Activated CD8-positive, alpha-beta memory T cell treated with anti-CD3 and anti-CD28 coated beads, Interleukin-2, amount 10 ng/mL, durations not matched to agents 7 days and 5 days (primary cell): ENCODE results near the gene UBE2V1. TPM values are rescaled to one million over a fixed set of nuclear protein-coding genes. Genes with fewer than 3 reads are reported as not detected.
A peak's percentile ranks its signal among the peaks of the same experiment; 100 is the strongest.

ENCODE experiments used
- ATAC-seq: fragments of 150-1000 bp; cut with Tn5 transposase; one replicate; pipeline ENCODE4 v1.10.0; 2021; ENCODE audit warnings: moderate library complexity
- CTCF ChIA-PET: fragments of 350-600 bp; sonication (Branson Sonifier 250); formaldehyde crosslinking; loops from one replicate; lab custom pipeline; 2021; ENCODE audit warnings: antibody characterized with exemption; lab: Charles Lee
- DNase-seq: peaks from one replicate; pipeline ENCODE4 v3.0.0-alpha.2; 2020
- H3K27ac Mint-ChIP-seq: one replicate; pipeline ENCODE4 v1.8.0; 2021; ENCODE audit warnings: mild to moderate bottlenecking, mixed read lengths
- H3K27me3 Mint-ChIP-seq: one replicate; pipeline ENCODE4 v1.8.0; 2021; ENCODE audit warnings: mixed read lengths
- H3K36me3 Mint-ChIP-seq: one replicate; pipeline ENCODE4 v1.8.0; 2021; ENCODE audit warnings: mild to moderate bottlenecking, mixed read lengths
- H3K4me1 Mint-ChIP-seq: one replicate; pipeline ENCODE4 v1.8.0; 2021; ENCODE audit warnings: mixed read lengths
- H3K4me3 Mint-ChIP-seq: one replicate; pipeline ENCODE4 v1.8.0; 2021; ENCODE audit warnings: mild to moderate bottlenecking, moderate library complexity, mixed read lengths
- H3K9me3 Mint-ChIP-seq: one replicate; pipeline ENCODE4 v1.8.0; 2022; ENCODE audit warnings: low read depth, mixed read lengths
- total RNA-seq, 2 experiments: library from RNA; stranded (reverse); gene quantifications; one replicate each; pipeline ENCODE4 v1.2.3, GENCODE V29; 2021

UBE2V1 gene
- total RNA-seq, 2 experiments from 2014 or later: 140 to 158 TPM

DNA sequence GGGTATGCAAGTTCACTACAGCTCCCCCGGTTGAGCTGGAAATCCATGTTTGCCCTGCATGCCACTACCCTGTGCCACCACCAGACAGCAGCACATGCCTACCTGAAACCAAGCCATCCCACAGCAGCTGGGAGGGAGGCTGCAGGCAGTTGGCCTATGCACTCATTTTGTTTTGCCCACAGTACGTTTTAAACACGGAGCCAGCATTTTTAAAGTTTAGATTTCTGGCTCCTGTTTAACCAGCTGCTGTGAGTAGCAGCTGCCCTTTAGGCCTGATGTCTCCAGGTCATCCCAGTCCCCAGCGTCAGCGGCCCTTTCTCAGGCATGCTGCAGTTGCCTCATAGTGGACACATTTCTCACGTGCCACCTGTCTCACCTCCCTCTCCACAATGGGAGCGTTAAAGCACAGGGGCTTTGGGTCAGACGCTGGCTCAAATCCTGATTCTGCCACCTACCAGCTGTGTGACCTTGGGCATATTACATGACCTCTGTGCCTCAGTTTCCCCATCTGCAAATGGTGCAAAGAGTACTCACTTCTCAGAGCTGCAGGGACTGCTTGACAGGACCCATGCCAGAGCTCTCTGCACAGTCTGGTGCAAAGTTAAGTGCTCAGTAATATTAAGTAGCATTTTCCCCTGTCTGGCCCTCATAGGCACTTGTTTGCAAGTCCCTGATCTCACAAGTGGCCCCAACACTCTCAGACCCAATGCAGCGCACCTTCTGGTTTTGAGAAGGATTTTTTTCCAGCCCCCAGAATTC lies 8.2 kb upstream of the UBE2V1 start:
- H3K36me3 Mint-ChIP-seq: peaks cover 17% of the 10 kb centered on the region
- no peak overlapping the region for H3K27ac Mint-ChIP-seq
- ATAC-seq (peak; percentile 72), DNase-seq (peak; percentile 71)
- CTCF ChIA-PET: interaction anchor here (0.6 to 9.7 kb wide), 20 partner anchors 10 to 407 kb away, joined by 3 to 135 read pairs (median 4); partner anchors contain the start of gene PEDS1
- H3K4me1 Mint-ChIP-seq: peaks cover 8% of the 10 kb centered on the region
- H3K9me3 Mint-ChIP-seq: no peaks in the 10 kb centered on the region
- no peak overlapping the region for H3K4me3 Mint-ChIP-seq
- H3K27me3 Mint-ChIP-seq: no peaks in the 10 kb centered on the region

DNA sequence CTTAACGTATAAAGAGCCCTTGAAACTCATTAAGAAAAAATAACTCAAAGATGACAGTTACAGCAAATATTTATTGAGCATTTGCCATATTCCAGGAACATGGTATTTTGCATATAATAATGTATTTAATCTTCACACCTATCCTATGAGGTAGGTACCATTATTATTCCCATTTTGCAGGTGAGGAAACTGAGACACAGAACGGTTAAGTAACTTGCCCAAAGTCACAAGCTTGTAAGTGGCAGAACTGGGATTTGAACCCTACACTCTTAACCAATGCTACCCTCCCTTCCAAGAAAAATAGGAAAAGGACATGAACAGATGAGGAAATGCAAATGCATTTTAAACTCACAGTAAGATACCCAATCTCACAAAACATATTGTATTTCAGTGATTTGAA lies 5.3 kb upstream of the UBE2V1 start:
- ATAC-seq (no peak), DNase-seq (no peak)
- Mint-ChIP-seq H3K4me3 (no peak overlapping the region), H3K27ac (no peak overlapping the region), H3K27me3 (no peaks in the 10 kb centered on the region), H3K4me1 (peaks cover 30% of the 10 kb centered on the region), H3K36me3 (peaks cover 2% of the 10 kb centered on the region), H3K9me3 (no peaks in the 10 kb centered on the region)
- CTCF ChIA-PET: interaction anchor here (0.6 to 9.7 kb wide), 3 partner anchors 47 to 369 kb away, joined by 3 to 135 read pairs (median 4); no protein-coding TSS in a partner anchor

DNA sequence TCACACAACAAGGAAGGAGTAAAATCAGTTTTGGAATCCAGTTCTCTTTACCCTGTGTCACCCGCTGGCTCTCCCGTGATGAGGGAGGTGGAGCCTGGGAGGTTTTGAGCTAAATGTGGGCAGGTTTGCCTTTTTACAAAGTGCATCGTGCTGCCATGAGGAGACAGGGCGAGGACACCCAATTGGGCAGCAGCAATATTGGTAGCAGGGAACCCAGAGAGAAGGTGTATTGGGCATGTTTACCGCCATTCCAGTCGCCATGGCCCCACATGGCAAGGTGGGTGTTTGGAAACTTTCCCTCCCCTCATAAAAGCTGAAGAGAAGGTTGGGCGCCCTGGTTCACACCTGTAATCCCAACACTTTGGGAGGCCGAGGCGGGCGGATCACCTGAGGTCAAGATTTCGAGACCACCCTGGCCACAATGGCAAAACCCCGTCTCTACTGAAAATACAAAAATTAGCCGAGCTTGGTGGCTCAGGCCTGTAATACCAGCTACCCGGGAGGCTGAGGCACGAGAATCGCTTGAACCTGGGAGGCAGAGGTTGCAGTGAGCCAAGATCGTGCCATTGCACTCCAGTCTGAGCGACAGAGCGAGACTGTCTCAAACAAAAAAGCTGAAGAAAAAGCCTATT lies 3.5 kb upstream of the UBE2V1 start:
- H3K4me1 Mint-ChIP-seq: peaks cover 39% of the 10 kb centered on the region
- CTCF ChIA-PET: interaction anchor here (0.7 to 6.2 kb wide), 13 partner anchors 16 to 413 kb away, joined by 3 to 22 read pairs (median 4); partner anchors contain the start of gene PEDS1
- no peaks in the 10 kb centered on the region for H3K27me3 Mint-ChIP-seq
- peak overlapping the region; percentile 82 for H3K4me3 Mint-ChIP-seq
- H3K9me3 Mint-ChIP-seq: no peaks in the 10 kb centered on the region
- peaks cover 4% of the 10 kb centered on the region for H3K36me3 Mint-ChIP-seq
- DNase-seq (no peak), ATAC-seq (no peak)
- peak overlapping the region; percentile 86 for H3K27ac Mint-ChIP-seq

GRCh38 chr20:50115591-50116367 lies 2.8 kb upstream of the UBE2V1 start:
- Mint-ChIP-seq H3K9me3 (no peaks in the 10 kb centered on the region), H3K27me3 (no peaks in the 10 kb centered on the region), H3K36me3 (peaks cover 4% of the 10 kb centered on the region), H3K4me3 (peak overlapping the region; percentile 82), H3K4me1 (peaks cover 44% of the 10 kb centered on the region), H3K27ac (peak overlapping the region; percentile 86)
- CTCF ChIA-PET: interaction anchor here (0.7 to 6.2 kb wide), 13 partner anchors 12 to 412 kb away, joined by 3 to 22 read pairs (median 4); partner anchors contain the start of gene PEDS1
- DNase-seq (peak; percentile 95), ATAC-seq (peak; percentile 77)

DNA sequence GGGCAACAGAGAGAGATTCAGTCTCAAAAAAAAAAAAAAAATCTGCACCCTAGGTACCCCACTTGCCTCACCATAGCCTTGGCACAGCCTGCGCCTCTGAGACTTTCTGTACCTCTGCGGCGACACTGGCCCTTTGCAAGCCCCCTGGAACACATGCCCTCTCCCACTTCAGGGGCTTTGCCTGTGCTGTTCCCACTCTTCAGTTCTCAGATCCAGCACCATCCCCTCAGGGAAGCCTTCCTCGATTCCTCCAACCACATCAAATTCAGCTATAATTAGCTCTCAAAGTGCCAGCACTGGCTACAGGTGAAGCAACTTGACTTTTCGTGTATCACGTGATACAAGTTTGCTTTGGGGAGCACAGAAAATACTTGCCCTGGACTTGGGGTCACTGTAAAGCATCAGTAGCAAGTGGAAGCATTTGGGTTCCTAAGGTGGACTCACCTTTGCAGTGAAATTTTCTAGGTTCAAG lies 2.1 kb upstream of the UBE2V1 start:
- Mint-ChIP-seq H3K9me3 (no peaks in the 10 kb centered on the region), H3K4me3 (peak overlapping the region; percentile 82), H3K4me1 (peaks cover 52% of the 10 kb centered on the region), H3K27ac (peak overlapping the region; percentile 86), H3K27me3 (no peaks in the 10 kb centered on the region), H3K36me3 (peaks cover 5% of the 10 kb centered on the region)
- DNase-seq (no peak), ATAC-seq (no peak)
- CTCF ChIA-PET: interaction anchor here (0.7 to 6.2 kb wide), 13 partner anchors 12 to 411 kb away, joined by 3 to 22 read pairs (median 4); partner anchors contain the start of gene PEDS1

- no peaks in the 10 kb centered on the region for H3K27me3 Mint-ChIP-seq
- DNase-seq (no peak), ATAC-seq (no peak)
- H3K27ac Mint-ChIP-seq: peak overlapping the region; percentile 98
- CTCF ChIA-PET: interaction anchor here (0.9 to 6.2 kb wide), 8 partner anchors 39 to 925 kb away, joined by 3 to 22 read pairs (median 5); partner anchors contain the start of gene PEDS1
- no peaks in the 10 kb centered on the region for H3K9me3 Mint-ChIP-seq
- H3K36me3 Mint-ChIP-seq: peaks cover 16% of the 10 kb centered on the region
- peak overlapping the region; percentile 89 for H3K4me3 Mint-ChIP-seq
- H3K4me1 Mint-ChIP-seq: peaks cover 65% of the 10 kb centered on the region
These were observed 672 bp upstream of the UBE2V1 start for GRCh38 chr20:50113420-50114224.

- Mint-ChIP-seq H3K27me3 (no peaks in the 10 kb centered on the region), H3K9me3 (no peaks in the 10 kb centered on the region), H3K4me1 (peaks cover 80% of the 10 kb centered on the region), H3K36me3 (peaks cover 30% of the 10 kb centered on the region), H3K4me3 (peak overlapping the region; percentile 89), H3K27ac (peak overlapping the region; percentile 98)
- no peak for ATAC-seq
- no peak for DNase-seq
- CTCF ChIA-PET: interaction anchor here (0.7 to 6.2 kb wide), 7 partner anchors 9 to 133 kb away, joined by 3 to 22 read pairs (median 4); partner anchors contain the start of gene PEDS1
These were observed 988 bp downstream of the UBE2V1 start for GRCh38 chr20:50111829-50112495.

- peak; percentile 85 for DNase-seq
- peak; percentile 15 for ATAC-seq
- peak overlapping the region; percentile 89 for H3K4me3 Mint-ChIP-seq
- no peaks in the 10 kb centered on the region for H3K9me3 Mint-ChIP-seq
- peaks cover 34% of the 10 kb centered on the region for H3K36me3 Mint-ChIP-seq
- no peaks in the 10 kb centered on the region for H3K27me3 Mint-ChIP-seq
- CTCF ChIA-PET: interaction anchor here (0.7 to 6.2 kb wide), 7 partner anchors 10 to 132 kb away, joined by 3 to 22 read pairs (median 5); partner anchors contain the start of gene PEDS1
- peak overlapping the region; percentile 98 for H3K27ac Mint-ChIP-seq
- peaks cover 81% of the 10 kb centered on the region for H3K4me1 Mint-ChIP-seq
These were observed 1.7 kb downstream of the UBE2V1 start for GRCh38 chr20:50111120-50111828.

- Mint-ChIP-seq H3K4me3 (peak overlapping the region; percentile 89), H3K27me3 (no peaks in the 10 kb centered on the region), H3K4me1 (peaks cover 78% of the 10 kb centered on the region), H3K9me3 (no peaks in the 10 kb centered on the region), H3K36me3 (peaks cover 36% of the 10 kb centered on the region), H3K27ac (peak overlapping the region; percentile 98)
- DNase-seq: peak; percentile 92
- peak; percentile 58 for ATAC-seq
- CTCF ChIA-PET: interaction anchor here (0.9 to 2.6 kb wide), 12 partner anchors 10 to 469 kb away, joined by 3 to 12 read pairs (median 4); partner anchors contain the start of gene SPATA2
These were observed 2.6 kb downstream of the UBE2V1 start for GRCh38 chr20:50110141-50111047.

DNA sequence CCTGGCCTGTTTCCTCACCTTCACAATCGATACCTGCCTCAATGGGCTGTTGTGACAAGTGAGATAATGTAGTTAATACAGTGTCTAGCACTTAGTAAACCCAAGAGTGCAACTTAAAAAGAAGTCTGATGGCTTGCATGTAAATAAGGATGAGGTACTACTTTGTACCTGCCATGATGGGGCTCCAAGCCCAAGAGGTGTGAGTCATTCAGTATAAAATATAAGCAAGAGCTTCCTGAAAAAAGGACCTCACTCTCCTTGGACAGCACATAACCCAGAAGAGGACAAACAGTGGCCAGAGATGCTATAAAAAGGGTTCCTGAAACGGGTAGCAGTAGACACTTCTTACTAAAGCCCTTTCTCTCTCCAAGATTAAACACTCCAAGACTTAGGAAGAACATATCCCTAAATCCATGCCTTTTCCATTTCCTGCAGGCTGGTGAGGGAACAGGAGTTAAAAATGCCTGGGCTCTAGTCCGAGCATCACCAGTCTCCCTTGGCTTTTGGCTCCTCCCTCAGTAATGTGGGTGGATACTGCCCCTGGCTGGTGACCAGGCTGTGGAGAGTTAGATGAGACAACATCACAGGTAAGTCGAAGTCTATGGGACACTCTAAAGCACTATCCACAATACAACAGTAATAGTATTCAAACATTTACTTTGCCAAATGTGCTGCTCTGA lies 4.3 kb downstream of the UBE2V1 start:
- Mint-ChIP-seq H3K9me3 (no peaks in the 10 kb centered on the region), H3K27me3 (no peaks in the 10 kb centered on the region), H3K36me3 (peaks cover 40% of the 10 kb centered on the region), H3K4me3 (no peak overlapping the region), H3K27ac (peak overlapping the region; percentile 76), H3K4me1 (peaks cover 69% of the 10 kb centered on the region)
- no peak for ATAC-seq
- CTCF ChIA-PET: interaction anchor here (0.7 to 2.6 kb wide), 7 partner anchors 9 to 1344 kb away, joined by 3 to 5 read pairs (median 4); no protein-coding TSS in a partner anchor
- DNase-seq: no peak
